Lower leg skin (tissue), 4 donors: ENCODE results near the gene SNRNP40. TPM values are rescaled to one million over a fixed set of nuclear protein-coding genes. Genes with fewer than 3 reads are reported as not detected.

ENCODE experiments used
- DNase-seq, 2 donors: peaks; one replicate each; pipeline ENCODE4 v3.0.0-alpha.2; 2019; ENCODE audit warnings: low spot score in 2 of 2
- H3K4me3 ChIP-seq: fragments of 200-600 bp; sonication (generic); 2 replicates; pipeline ENCODE4 v1.5.1; 2017; ENCODE audit warnings: mild to moderate bottlenecking, low read depth; ENCODE audit not compliant: poor library complexity, severe bottlenecking
- CTCF ChIP-seq, 3 donors: fragments of 450-650 bp; IDR thresholded peaks; one replicate each; pipeline ENCODE4 v1.5.1; 2016; ENCODE audit warnings: antibody characterized with exemption in 3 of 3, mild to moderate bottlenecking in 3 of 3, moderate library complexity in 2 of 3
- POLR2A ChIP-seq, 2 donors: fragments of 450-650 bp; IDR thresholded peaks; one replicate each; pipeline ENCODE4 v1.6.1; 2016 to 2017; ENCODE audit warnings: antibody characterized with exemption in 2 of 2, mild to moderate bottlenecking in 1 of 2, moderate library complexity in 1 of 2
- WGBS, 2 donors: methylation state at CpG; one replicate each; pipeline ENCODE4 v1.1.5; 2018; 5-methylcytosine and 5-hydroxymethylcytosine counted together
- intact Hi-C: fragments of 100-400 bp; cut with DNase I; formaldehyde crosslinking; loops from one replicate; pipeline ENCODE4 v1.15.0; 2023; ENCODE audit warnings: low total_unique reads
- total RNA-seq, 4 donors: library from RNA; depleted of rRNA; stranded (reverse); fragments of >200 nt; gene quantifications; one replicate each; pipeline ENCODE4 v1.1.0, GENCODE V29; 2016

SNRNP40 gene
- total RNA-seq, 4 donors from 2014 or later = 24.4 to 57.7 (median 37.0) TPM

GRCh38 chr1:31327381-31327780 lies 30.8 kb upstream of the SNRNP40 start:
- TF ChIP-seq CTCF (IDR thresholded peaks at IDR 0.05) (no peak), POLR2A (IDR thresholded peaks at IDR 0.05) (no peak)
- WGBS, 2 donors = 71 to 85% methylated on average over 3 of the region's 3 CpGs
- intact Hi-C loops = no loop called here
- no peak for DNase-seq
- no peak overlapping the region for H3K4me3 ChIP-seq

- no peak overlapping the region for H3K4me3 ChIP-seq
- WGBS, 2 donors = 81 to 90% methylated on average over 1 of the region's 1 CpG
- TF ChIP-seq POLR2A (IDR thresholded peaks at IDR 0.05) (no peak), CTCF (IDR thresholded peaks at IDR 0.05) (no peak)
- intact Hi-C loops = no loop called here
- DNase-seq = no peak
These were observed 29.9 kb upstream of the SNRNP40 start for GRCh38 chr1:31326461-31326860.

GRCh38 chr1:31324992-31325391 lies 28.4 kb upstream of the SNRNP40 start:
- 86 to 89% methylated on average over 3 of the region's 3 CpGs for WGBS, 2 donors
- DNase-seq = no peak
- intact Hi-C loops = no loop called here
- TF ChIP-seq POLR2A (IDR thresholded peaks at IDR 0.05) = no peak
- no peak for TF ChIP-seq CTCF (IDR thresholded peaks at IDR 0.05)
- no peak overlapping the region for H3K4me3 ChIP-seq

GRCh38 chr1:31324093-31324492 lies 27.5 kb upstream of the SNRNP40 start:
- intact Hi-C loops = no loop called here
- WGBS, 2 donors = 96% methylated on average over 3 to 4 of the region's 4 CpGs
- DNase-seq = no peak
- TF ChIP-seq POLR2A (IDR thresholded peaks at IDR 0.05) (no peak), CTCF (IDR thresholded peaks at IDR 0.05) (no peak)
- no peak overlapping the region for H3K4me3 ChIP-seq

- intact Hi-C loops = no loop called here
- H3K4me3 ChIP-seq = no peak overlapping the region
- WGBS, 2 donors = 97 to 100% methylated on average over 1 of the region's 1 CpG
- TF ChIP-seq CTCF (IDR thresholded peaks at IDR 0.05) (no peak), POLR2A (IDR thresholded peaks at IDR 0.05) (no peak)
- DNase-seq = no peak
These were observed 21.6 kb upstream of the SNRNP40 start for GRCh38 chr1:31318146-31318545.

GRCh38 chr1:31315902-31316301 lies 19.3 kb upstream of the SNRNP40 start:
- DNase-seq = no peak
- 96 to 98% methylated on average over 3 of the region's 3 CpGs for WGBS, 2 donors
- no peak overlapping the region for H3K4me3 ChIP-seq
- no peak for TF ChIP-seq CTCF (IDR thresholded peaks at IDR 0.05)
- TF ChIP-seq POLR2A (IDR thresholded peaks at IDR 0.05) = no peak
- intact Hi-C loops = no loop called here
